Activated T-helper 1 cell treated with Interleukin-2 at 50 U/mL for 16 hours (primary cell): ENCODE measurements around the gene NDUFC2.
A peak's percentile ranks its signal among the peaks of the same experiment; 100 is the strongest.
"Not testable (repeated sequence)": the region's sequence is repeated elsewhere in the genome, so short reads cannot be mapped to it uniquely, and the experiment has no call there.

Experiments used
- DNase-seq: peaks from one replicate; pipeline ENCODE4 v3.0.0-alpha.2; 2020; ENCODE audit warnings: low read depth

Gene NDUFC2

DNA sequence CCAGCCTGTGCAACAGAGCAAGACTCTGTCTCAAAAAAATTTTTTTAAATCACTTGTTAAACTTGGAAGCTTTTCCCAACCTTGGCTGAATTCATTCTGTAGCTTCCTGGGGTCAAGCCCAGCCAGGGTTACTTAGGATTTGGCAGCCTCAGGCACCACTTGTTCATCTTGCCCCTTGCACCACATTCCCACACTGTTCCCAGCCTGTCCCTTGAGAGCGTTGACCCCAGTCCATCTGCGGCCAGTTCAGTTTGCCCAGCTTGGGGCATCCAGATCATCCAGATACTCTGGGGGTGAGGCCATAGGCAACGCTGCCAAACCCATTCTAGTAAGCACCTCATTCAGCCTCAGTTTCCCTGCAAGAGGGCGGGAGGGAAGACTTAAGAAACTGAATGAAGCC is 24.7 kb downstream of the NDUFC2 start:
- DNase-seq = no peak

DNA sequence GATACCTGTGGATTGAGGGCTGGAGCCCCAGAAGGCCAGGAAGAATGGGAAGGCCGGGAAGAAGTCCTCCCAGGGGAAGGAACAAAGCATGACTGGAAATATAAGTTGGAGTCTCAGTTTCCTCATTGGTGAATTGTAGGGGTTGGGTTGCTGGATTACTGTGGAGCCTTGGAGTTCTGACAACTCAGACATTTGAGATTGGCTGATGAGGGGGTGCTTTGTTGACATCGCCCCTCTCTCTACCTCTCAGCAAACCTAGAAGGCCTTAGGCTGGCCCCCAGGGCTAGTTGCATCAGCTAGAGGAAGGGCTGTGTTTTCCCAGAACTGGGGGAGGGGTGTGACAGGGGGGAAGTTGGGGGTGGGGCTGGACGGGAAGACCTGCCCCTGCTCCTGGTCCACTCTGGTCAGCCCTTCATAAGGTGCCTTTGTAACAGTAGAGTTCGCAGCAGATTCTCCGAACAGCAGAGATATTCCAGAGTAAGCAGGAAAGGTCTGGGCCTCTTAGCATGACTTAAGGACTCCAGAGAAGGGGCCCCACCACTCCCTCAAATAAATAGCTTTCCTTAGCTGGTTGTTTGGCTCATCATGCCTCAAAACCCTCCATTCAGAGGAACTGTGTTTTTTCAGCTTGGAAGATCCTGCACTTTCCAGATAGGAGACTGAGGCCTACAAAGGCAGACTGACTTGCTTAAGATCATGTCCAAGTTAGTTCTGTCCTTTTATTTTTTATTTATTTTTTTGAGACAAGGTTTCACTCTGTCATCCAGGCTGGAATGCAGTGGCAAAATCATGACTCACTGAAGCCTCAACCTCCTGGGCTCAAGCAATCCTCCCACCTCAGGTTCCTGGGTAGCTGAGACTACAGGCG is 28.5 kb downstream of the NDUFC2 start:
- DNase-seq = no peak

DNA sequence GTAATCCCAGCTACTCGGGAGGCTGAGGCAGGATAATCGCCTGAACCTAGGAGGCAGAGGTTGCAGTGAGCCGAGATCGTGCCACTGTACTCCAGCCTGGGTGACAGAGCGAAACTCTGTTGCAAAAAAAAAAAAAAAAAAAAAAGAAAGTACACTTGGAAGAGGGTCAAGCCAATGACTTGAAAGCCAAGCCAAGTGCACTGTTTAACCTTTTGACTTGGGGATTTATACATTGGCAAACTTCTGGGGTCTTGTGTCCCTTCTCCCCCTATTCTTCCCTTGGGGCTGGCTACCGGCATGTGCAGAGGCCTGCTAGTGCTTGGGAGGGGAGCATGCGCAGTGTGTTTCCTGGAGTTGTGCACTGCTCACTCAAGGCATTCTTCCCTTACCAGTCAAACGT is 30.3 kb downstream of the NDUFC2 start:
- no peak for DNase-seq

DNA sequence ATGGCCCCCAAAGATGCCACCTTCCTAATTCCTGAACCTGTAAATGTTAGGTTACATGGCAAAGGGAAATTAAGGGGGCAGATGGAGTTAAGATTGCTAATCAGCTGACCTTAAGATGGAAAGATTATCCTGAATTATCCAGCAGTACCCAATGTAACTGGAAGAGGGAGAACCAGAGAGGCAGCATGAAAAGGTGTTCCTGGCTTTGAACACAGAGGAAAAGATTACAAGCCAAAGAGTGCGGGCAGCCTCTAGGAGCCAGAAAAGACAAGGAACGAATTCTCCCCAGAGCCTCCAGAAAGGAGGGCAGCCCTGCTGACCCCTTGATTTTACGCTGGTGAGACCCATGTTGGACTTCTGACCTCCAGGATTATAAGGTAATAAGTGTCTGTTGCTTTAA is 31.1 kb downstream of the NDUFC2 start:
- DNase-seq = no peak

DNA sequence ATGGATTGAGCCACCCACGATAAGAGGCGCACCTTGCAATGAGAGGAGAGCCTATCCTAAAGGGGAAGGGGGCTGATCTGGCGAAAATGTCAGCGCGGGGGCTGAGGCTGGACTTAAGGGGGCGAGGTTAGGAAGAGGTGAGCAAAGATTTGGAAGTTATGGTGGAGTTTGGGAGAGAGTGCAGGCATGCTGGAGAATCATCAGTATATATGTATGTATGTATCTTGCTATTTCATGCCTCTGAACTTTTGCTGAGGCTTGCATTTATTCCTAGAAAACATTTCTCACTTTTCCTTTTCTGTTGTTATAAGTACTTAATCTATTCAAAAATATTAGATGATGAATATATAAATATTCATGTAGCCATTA is 33.2 kb downstream of the NDUFC2 start:
- DNase-seq = no peak

DNA sequence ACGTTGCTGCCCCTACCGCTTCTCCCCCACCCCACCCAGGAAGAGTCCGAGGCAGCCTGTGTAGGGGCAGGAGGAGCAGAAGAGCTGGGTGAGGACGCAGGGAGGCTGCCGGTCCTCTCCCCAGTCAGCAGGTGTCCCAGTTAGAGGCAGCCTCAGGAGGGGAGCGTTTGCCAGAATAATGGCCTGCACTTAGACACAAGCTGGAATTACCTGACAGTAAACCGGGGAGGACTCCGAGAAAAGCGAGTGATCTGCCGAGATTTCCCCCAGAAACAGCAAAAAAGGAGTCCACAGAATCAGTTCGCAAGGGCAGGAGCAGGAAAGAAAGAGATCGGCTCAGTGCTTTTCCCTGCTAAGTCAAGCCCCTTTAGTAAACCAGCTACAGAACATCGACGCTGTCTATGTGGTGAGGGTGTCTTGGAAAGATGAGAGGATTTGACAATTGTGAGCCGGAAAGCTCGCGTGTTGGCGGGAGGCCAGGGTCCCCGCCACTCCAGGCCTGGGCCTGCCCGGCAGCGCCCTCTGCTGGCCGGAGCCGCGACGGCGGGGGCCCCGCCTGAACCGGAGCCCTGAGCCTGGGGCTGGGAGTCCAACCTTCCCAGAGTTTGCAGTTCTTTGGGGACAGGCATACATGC is 33.7 kb downstream of the NDUFC2 start:
- DNase-seq = peak; percentile 68

DNA sequence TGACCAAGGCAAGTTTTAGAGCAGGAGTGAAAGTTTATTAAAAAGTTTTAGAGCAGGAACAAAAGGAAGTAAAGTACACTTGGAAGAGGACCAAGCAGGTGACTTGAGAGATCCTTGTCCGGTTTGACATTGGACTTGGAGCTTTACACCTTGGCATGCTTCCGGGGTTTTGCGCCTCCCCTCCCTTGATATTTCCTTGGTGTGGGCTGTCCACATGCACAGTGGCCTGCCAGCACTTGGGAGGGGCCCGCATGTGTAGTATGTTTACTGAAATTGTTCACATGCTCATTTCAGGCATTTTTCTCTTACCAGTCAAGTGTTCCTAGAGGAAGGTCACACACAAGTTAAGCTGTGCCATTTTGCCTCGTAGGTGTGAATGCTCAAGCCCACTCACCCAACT is 35.0 kb downstream of the NDUFC2 start:
- no peak for DNase-seq

DNA sequence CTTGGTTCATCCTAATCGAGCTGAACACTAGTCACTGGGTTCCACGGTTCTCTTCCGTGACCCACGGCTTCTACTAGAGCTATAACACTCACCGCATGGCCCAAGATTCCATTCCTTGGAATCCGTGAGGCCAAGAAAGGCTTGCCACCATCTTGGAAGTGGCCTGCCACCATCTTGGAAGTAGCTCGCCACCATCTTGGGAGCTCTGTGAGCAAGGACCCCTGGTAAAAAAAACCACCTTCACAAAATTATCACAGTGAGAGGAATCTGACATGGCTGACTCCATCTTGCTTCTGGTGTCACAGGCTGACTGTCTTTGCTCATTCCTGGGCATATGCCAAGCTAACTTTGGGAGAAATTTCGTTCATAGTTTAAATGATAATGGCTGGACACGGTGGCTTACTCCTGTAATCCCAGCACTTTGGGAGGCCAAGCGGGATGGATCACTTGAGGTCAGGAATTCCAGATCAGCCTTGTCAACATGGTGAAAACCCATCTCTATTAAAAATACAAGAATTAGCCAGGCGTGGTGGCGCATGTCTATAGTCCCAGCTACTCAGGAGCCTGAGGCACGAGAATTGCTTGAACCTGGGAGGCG is 37.7 kb downstream of the NDUFC2 start:
- no peak for DNase-seq

DNA sequence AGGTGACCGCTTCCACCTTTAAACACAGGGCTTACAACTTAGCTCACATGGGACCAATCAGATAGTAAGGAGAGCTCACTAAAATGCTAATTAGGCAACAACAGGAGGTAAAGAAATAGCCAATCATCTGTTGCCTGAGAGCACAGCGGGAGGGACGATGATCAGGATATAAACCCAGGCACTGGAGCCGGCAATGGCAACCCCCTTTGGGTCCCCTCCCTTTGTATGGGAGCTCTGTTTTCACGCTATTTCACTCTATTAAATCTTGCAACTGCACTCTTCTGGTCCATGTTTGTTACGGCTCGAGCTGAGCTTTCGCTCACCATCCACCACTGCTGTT is 38.3 kb downstream of the NDUFC2 start:
- not testable (repeated sequence) for DNase-seq

DNA sequence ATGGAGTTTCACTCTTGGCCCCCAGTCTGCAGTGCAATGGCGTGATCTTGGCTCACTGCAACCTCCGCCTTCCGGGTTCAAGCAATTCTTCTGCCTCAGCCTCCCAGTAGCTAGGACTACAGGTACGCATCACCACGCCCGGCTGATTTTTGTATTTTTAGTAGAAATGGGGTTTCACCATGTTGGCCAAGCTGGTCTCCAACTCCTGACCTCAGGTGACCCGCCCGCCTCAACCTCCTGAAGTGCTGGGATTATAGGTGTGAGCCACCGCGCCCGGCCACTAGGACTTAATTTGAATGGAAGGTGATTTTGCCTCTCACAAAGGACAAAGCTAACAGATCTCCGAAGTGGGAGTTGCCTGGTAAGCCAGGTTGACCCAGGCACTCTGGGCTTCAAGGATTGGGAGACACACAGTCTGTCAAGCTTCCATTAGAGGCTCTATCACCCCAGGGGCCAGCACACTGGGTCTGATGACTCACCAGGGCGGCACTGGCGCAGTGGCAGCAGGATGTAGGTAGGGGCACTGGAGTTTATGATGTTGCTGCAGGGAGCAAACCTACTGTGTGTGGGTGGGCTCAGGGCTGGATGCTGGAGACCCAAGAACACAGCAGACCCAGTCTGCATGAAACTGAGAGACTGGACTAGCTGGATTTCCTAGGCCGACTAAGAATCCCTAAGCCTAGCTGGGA is 38.8 kb downstream of the NDUFC2 start:
- DNase-seq = no peak

DNA sequence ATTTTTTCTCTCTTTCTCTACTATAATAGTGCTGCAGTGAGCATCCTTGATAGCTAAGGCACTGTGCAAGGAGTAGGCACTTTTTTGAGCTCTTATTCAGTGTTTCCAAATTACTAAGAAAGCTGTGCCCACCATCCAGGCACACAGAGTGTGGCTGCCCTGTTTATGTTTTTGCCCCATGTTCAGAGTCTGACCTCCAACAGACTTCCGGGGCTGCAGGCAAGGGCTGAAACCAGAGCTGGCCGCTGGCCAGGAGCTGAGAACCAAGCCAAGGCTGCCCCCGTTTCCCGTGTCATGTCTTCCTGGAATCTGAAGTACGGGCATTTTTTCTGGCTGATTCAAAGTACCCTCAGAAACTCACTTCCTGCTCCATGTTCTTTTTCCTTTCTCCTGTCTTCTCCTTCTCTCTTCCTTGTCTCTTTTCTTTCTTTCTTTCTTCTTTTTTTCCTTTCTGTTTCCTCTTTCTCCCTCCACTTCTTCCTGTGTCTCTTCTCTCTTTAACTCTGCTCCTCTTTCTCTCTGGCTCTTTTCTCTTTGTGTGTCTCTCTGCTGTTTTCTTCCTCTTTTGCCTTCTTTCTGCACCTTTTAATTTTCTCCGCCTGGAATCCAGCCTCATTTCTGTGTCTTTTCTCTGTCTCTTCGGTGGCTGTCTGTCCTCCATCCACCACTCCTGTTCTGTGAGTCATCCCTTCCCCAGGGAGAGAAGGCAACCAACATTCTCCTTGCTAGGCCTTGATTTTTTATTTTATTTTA is 39.6 kb downstream of the NDUFC2 start:
- DNase-seq = no peak

DNA sequence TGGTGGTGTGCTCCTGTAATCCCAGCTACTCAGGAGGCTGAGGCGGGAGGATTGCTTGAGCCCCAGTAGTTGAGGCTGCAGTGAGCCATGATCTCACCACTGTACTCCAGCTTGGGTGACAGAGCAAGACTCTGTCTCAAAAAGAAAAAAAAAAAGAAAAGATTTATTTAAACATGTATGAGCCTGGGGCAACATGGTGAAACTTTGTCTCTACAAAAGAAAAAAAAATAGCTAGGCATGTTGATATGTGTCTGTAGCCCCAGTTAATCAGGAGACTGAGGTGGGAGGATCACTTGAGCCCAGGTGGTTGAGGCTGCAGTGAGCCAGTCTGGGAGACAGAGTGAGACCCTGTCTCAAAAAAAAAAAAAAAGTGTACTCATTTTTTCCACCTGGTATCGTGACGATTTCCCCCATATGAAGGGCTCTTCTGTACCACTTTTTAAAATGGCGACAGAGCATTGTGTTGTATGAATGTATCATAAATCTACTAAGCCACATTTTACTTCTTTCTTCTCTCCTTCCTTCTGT is 40.2 kb downstream of the NDUFC2 start:
- no peak for DNase-seq

DNA sequence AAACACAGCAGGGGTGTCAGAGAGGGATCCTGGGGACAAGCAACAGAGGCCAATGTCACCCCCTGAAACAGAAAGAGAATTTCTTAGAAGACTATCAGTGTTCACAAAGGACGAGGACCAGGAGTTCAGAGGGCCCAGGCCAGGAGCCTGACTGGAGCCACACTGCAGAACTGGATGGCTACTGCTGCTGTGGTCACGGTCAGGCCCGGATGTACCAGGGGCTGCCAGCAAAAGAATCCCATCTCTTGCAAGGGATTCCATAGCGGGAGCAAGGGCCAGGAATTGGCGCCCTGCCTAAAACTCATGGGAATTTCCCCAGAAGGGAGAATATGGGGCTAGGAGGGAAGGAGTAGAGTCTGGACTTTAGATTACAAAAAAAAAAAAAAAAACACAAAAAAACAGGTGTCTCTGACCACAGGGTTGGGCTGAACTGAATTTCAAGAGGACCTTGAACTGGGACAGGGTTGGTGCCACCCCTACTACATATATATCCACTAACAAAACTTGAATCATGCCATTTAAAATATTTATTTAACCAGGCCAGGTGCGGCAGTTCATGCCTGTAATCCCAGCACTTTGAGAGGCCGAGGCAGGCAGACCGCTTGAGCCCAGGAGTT is 40.9 kb downstream of the NDUFC2 start:
- no peak for DNase-seq

DNA sequence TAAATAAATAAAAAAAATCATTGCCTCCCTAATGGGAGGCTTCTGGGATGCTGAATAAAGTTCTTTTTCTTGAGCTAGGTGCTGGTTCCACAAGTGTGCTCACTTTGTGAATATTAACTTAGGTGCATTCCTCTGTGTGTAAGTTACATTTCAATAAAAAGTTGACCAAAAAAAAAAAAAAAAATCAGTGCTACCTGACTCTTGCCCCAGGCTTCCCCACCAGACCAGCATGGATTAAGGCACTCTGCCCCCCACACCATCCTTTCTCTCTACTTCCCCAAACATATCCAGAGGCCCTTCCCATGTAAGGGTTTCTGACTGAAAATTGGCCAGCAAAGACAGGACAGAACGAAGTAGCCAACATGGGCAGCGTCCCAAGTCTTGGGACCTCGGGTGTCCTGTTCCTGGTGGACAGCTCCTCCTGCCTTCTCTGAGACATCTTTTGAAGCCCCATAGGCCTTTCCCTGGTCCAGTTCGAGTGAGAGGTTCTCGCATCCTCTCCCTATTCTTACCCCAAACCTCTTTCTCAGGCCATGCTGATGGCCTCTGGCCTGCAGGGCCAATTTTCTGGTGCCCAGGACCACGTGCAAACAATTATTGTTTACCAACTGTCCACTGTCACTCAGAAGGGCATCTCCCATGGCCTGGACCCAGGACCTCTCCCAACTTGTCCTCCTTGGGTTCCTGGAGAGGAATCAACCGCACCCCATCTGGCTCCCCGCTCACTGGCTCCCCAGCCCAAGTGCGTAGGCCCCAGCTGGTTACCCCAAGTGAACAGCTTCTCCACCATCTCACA is 41.6 kb downstream of the NDUFC2 start:
- DNase-seq = no peak

DNA sequence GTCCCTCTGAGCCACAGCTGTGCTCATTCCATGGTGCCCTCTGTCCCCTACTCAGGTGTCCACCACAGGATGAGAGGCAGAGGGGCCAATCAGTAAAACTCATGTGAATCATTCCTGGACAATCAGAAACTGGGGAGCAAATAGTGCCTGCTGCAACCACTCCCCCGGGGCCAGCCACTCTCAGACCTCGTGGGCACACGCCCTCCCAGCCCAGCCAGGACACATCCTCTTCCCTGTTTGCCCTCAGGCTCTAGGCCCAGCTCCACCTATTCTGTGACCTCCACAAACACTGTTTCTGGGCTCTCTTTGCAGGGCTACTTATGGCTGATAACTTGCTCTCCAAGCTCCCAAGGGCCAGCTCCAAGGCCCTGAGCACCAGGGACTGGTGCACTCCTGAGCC is 42.6 kb downstream of the NDUFC2 start:
- DNase-seq = no peak

DNA sequence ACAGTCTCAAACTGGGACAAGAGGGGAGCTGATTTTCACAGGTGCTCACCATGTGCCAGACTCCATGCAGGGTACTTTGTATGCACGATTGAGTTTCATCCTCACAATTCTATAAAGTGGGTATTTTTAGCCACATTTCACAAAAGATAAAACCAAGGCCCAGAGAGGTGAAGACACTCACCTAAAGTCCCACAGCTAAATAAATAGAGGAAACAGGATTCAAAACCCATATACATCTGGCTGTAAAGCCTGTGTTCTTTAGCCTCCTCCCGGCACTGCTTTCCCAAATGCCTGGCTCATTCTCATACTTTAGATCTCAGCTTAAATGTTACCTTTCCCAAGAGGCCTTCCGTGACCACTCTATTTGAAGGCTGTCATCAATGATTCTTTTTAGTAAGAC is 43.3 kb downstream of the NDUFC2 start:
- no peak for DNase-seq

DNA sequence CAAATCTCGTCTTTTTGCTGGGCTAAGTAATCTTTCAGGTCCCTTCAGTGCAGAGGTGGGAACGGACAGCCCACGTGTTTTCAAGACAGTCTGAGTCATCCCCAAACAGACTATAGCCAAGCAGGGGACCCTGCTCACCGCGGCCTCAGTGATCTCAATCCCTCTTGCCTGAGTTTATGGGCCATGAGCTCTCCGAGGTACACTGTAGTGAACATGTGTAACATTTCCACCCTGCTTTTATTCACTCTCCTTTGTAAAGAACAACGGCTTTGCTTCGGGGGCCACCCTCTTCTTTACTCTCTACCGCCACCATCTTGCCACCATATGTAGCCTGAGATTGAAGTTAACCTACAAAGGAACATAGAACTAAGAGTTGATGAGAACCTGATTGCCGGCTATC is 45.0 kb downstream of the NDUFC2 start:
- no peak for DNase-seq

DNA sequence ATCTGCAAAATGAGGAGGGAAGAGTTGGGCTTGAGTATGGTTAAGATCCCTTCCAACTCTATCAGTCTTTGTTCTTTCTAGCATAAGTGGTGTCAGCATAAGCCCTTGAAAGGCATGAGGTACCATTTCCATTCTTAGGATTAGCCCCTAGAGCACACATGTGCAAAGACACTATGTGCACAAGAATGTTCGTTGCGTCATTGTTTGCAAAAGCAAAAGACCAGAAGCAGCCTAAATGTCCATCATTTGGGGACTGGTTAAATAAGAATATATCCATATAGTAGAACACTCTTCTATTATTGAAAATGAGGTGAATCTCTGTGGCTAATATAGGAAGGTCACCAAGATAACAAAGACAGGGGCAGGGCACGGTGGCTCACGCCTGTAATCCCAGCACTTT is 46.6 kb downstream of the NDUFC2 start:
- DNase-seq = no peak

DNA sequence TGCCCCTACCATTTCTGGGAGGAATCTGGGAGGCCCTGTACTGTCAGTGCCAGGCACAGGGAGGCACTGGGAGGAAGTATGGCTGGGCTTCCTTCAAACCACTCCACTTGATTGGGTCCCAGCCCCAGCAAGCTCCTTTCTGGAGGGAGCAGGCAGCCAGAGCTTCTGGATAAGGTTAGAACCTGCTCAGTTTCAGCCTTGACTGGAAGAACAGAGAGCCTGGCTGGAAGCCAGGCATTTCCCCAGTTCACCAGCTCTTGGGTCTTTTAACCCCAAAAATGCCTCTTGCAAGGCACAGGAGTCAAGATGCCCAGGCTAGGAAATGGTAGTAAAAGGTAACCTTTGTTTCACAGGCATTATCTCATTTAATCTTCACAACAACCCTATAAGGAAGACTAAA is 47.6 kb downstream of the NDUFC2 start:
- DNase-seq = no peak

DNA sequence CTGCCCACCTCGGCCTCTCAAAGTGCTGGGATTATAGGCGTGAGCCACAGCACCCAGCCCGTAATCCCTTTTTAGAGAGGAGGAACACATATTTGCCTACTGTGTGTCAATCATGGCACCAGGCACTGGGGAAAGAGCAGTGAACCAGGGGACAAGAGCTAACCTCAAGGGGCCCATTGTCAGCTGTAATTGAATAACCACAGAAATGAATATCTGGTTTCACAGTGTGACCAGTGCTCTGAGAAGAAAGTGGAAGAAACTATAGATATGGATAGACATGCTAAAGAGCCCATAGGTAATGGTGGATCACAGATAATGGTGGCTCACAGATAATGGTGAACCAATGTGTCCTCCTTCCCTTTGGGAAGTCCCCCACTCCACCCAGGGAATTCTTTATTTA is 48.0 kb downstream of the NDUFC2 start:
- no peak for DNase-seq
